Measurements from ENCODE around the gene PDE3B.

GRCh38 chr11:14809466-14809865 lies 165.9 kb downstream of the PDE3B start:
- TF ChIP-seq CTCF (optimal IDR thresholded peaks at IDR 0.05 in 1 of 3, IDR thresholded peaks at IDR 0.05 in 1 of 3, conservative IDR thresholded peaks at IDR 0.05 in 1 of 3; ENCODE audit: extremely low read depth in 1 of 3, insufficient read depth in 2 of 3, low read length in 3 of 3) (no peak), EZH2 (IDR thresholded peaks at IDR 0.05; ENCODE audit: low read length) (no peak)

All from keratinocyte (primary cell).